ENCODE measurements around the gene GPATCH2.
"Not testable (repeated sequence)": the region's sequence is repeated elsewhere in the genome, so short reads cannot be mapped to it uniquely, and the experiment has no call there.

The GPATCH2 gene

DNA sequence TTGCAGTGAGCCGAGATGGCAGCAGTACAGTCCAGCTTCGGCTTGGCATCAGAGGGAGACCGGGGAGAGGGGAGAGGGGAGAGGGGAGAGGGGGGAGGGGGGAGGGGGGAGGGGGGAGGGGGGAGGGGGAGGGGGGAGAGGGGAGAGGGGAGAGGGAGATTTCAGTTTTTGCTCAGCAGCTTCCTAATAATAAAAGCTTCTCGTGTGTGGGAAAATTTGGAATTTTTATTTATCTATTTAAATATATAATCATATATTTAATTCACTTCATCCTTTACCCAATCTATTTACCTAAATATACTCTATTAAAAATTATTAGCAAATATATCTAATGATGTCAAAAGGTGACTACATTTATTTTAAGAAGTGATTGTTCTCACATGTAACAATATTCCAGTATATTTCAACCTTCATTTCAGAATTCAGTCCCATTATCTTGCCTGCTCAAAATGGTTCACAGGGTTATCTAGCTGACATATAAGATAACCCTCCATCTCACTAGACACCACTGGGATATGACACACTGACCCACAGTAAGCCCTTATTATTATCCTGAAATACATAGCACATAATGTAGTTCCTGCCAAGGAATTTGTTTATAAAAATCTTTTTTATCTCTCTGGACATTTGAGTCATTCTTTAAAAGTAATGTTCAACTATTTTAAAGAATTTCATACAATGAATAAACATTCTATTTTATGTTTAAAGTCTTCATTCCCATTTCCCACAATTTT lies 105.9 kb downstream of the GPATCH2 start:
- no peak for DNase-seq

DNA sequence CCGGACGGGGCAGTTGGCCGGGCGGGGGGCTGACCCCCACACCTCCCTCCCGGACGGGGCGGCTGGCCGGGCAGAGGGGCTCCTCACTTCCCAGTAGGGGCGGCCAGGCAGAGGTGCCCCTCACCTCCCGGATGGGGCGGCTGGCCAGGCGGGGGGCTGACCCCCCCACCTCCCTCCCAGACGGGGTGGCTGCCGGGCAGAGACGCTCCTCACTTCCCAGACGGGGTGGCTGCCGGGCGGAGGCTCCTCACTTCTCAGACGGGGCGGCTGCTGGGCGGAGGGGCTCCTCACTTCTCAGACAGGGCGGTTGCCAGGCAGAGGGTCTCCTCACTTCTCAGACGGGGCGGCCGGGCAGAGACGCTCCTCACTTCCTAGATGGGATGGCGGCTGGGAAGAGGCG lies 107.0 kb downstream of the GPATCH2 start:
- not testable (repeated sequence) for DNase-seq

DNA sequence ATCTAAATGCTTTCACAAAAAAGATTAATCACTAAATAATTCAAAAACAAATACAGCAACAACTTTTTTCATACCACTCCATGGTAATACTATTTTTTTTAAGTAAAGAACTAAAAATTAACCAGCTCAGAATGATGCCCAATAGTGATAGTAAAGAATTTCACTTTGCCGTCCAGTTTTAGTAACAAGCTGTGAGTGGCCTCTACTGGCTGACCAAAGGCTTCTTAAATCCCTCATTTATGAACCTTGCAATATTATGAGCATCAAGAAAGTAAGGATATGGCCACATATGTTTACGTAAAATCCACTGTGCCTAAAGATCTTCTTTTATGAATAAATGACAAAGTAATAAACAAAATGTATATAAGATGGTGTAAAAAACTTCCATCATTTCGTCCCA lies 108.6 kb downstream of the GPATCH2 start:
- no peak for DNase-seq

DNA sequence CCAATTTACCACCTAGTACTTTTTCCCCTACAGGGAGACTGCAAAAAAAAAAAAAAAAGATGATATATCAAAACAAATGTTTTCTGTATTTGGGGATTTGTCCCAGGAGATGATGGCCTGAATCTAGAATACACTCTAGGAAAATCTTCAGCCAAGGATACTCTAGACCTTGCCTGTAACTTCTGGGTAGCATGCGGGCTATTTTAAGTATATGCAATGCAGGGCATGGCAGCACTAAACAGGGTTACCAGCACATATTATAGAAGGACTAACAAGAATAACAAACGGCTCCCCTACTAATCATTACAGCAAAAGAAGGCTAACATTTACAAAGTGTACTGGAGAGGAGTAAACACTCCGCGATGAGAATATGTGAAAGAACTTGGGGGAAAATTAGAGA lies 109.6 kb downstream of the GPATCH2 start:
- DNase-seq: no peak

GRCh38 chr1:217506878-217507277 lies 124.0 kb downstream of the GPATCH2 start:
- DNase-seq: no peak

GRCh38 chr1:217498209-217498608 lies 132.7 kb downstream of the GPATCH2 start:
- DNase-seq: no peak

- no peak for DNase-seq
Measured at GRCh38 chr1:217495249-217495648, 135.6 kb downstream of the GPATCH2 start.

DNA sequence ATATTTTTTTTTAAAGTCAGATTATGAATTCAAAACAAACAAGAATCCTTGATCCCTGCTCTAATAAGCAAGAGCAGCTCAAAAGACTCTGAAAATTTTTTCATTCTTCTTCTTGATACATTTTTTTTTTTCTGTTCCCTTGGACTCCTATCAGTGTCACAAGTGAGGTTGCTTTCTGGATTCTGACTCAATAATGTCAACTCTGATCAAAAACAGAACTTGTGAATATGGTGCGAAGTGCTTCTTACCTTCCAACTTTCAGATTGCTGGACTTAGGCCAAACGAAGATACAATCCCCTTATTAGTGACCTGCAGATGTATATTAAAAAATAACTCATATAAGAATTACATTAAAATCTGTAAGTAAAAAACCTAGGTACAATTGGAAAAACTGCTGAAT lies 136.1 kb downstream of the GPATCH2 start:
- DNase-seq: no peak

DNA sequence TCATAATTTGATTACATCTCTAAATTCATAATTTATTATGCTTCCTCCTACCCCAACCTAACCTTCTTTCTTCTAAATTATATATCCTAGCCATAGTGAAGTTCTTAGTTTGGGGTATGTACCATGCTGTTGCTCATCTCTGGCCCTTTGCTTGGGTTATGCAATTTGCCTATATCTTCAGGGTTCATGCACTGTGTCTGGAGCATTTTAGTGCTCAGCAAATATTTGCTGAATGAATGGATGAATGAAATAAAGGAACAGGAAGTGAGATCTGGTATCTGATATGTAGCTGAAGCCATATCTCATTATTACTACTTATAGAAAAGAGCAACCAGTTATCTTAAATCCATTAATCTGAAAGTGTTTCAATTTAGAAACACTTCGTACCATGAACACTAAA lies 137.6 kb downstream of the GPATCH2 start:
- no peak for DNase-seq

GRCh38 chr1:217484871-217485270 lies 146.0 kb downstream of the GPATCH2 start:
- DNase-seq: no peak

GRCh38 chr1:217482356-217483102 lies 148.4 kb downstream of the GPATCH2 start:
- no peak for DNase-seq

- DNase-seq: no peak
Measured at GRCh38 chr1:217478450-217478849, 152.4 kb downstream of the GPATCH2 start.

DNA sequence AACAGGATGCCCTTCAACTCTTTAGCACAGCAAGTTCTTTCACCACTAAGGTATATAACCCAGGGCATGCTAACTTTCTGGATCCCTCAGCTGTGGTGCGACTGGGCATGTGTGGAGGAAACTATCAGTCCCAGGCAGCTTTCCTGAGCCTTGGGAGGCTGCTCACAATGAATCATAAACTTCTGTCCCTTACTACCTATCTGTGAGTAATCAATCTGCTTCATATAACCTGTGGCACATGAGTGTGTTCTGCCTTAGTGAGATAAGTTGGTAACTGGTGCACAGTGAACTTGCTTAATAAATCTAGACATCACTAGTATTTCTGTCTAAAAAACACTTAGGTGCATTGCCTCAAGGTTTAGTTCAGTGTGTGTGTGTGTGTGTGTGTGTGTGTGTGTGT lies 158.0 kb downstream of the GPATCH2 start:
- no peak for DNase-seq

DNA sequence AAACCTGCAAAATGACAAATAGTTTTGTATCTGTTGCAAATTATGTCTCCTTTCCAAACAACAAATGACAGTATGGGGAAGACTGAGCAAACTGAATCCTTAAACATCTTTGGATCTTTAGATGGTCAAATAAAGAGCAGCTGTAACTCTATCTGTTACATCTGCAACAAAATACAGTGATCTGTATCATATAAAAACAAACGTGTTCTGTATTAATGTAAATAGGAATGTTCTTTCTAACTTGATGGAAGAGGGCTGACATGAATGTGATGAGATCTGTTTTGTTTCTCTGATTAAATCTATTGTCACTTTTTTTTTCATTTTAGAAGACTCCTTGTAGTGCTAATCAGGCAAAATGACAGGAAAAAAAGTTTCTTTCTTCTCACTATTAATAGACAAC lies 159.5 kb downstream of the GPATCH2 start:
- no peak for DNase-seq

DNA sequence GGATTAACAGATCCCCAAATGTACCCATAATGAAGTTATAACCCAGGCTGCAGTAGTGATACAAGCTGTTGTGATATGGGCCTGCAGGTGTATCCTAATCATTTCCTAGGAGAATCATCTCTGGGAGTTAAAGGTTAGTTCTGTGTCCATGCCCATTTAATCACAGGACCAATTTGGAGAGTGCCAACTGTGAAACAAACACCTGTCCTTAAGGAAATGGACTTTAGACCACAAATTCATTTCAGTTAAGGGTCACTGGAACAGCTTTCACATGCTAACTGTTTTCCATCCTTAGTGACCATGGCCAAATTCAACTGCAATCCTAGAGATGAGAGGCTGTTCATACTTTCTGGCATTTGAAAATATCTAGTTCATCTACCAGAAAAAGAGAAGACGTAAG lies 160.9 kb downstream of the GPATCH2 start:
- no peak for DNase-seq

GRCh38 chr1:217465102-217465501 lies 165.8 kb downstream of the GPATCH2 start:
- no peak for DNase-seq

DNA sequence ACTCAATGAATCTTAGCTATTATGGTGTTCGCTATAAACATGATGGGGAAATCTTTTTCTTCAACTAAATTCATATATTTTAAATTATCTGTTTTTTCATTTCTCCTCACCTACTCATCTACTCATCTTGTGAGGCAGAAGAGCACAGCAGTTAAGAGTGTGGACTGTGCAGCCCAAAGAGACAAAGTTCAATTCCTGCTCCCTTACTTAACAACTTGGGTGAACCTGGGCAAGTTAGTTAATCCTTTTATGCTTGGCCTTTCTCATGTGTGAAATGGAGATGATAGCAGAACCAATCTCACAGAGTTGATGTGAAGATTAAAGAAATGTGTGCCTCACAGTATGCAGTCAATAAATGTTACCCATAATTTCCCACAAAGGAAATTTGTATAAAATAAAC lies 168.2 kb downstream of the GPATCH2 start:
- no peak for DNase-seq

DNA sequence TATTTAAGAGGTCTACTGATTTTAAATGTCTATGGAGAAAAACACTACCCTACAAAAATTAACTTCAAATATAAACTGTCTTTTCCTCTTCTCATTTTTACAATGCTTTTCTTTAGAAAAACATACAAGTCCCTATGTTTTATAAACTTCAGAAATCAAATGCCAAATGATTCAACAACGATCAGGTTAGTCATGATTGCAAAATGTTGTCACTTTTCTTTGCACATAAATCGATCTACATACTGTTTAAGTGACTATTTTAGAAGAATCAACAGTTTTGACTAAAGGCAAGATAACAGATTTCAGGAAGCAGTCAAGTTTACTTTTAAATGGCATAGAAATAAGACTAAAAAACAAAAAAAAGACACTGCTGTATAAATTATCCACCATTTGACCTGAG lies 168.7 kb downstream of the GPATCH2 start:
- no peak for DNase-seq

GRCh38 chr1:217457016-217457415 lies 173.9 kb downstream of the GPATCH2 start:
- DNase-seq: no peak

DNA sequence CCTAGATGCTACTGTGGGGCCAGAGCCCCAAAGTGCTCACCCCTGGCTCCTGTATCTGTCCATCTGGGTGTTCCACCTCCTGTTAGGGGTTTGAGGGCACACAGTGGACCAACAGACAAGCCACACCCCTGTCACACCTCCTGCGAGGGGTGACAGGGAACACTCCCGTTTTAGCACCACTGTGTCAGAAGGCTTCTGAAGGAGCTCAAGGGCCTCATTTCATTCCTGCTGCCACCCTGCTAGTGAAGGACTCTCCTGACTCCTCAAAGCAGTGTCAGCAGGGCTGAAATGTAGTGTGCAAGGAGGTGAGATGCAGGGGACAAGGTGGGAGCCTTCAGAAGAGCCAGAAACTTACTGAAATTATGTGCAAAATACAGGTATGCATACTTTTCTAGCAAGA lies 174.6 kb downstream of the GPATCH2 start:
- no peak for DNase-seq

DNA sequence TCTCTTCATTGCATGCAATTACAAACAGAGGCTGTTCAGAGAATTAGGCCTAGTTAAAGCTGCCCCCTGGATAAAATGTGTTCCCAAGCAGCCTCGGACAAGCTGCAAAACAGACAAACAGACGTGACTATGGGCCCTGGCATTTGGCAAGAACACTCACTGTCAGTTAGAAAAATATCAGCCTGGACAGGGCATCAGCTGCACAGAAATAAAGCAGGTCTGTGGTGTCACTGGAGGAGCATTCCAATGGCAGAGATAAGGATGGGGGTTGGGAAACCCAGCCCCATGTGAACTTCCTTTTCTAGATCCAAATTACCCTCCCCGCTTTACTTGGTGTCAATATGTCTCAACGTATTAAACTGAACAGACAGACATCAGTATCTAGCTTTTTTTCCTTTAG lies 177.1 kb downstream of the GPATCH2 start:
- no peak for DNase-seq

GRCh38 chr1:217449370-217449769 lies 181.5 kb downstream of the GPATCH2 start:
- DNase-seq: no peak

GRCh38 chr1:217443845-217444244 lies 187.0 kb downstream of the GPATCH2 start:
- no peak for DNase-seq

- no peak for DNase-seq
Measured at GRCh38 chr1:217437376-217437775, 193.5 kb downstream of the GPATCH2 start.

DNA sequence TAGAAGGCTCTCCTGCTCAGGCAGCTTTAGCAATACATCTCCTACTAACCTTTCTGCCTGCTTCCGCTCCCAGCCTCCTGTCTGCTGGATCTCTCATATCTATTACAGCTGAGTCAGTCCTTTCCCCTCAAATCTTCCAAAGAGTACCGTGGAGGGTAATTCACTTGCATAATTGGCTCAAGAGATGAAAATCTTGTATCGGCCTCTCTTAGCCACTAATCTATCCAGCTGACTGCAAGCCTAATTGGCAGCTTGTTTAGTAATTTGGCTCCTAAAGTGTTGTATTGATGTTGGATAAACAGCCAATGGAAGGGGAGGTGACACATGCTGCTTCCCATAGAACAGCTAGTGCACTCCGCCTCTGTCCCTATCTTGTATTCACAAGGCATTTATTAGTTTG lies 195.7 kb downstream of the GPATCH2 start:
- DNase-seq: no peak
